Hindlimb muscle (tissue), 1 donor: ENCODE measurements around the gene THBS4. TPM values are rescaled to one million over a fixed set of nuclear protein-coding genes. Genes with fewer than 3 reads are reported as not detected.

ENCODE experiments used
- DNase-seq: peaks from one replicate; pipeline ENCODE4 v3.0.0-alpha.2; 2013
- polyA plus RNA-seq: library from polyadenylated mRNA; unstranded; fragments of 120-200 nt; gene quantifications from one replicate; pipeline ENCODE4 v1.2.1, GENCODE V29; 2013; ENCODE audit not compliant: insufficient read length

Gene THBS4
- polyA plus RNA-seq, 1 donor = 116 TPM

DNA sequence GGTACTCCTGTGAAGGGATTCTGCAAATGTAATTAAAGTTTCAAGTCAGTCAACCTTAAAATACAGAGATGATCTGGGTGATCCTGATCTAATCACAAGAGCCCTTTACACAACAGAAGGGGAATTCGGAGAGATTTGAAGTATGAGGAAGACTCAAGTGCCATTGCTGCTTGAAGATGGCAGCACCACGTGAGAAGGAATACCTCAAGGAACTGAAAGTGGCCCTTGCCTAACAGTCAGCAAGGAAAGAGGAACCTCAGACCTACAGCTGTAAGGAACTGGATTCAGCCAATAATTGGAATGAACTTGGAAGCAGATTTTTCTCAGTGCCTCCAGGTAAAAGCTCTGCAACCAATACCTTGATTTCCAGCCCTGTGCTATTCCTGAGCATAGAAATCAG, 87.4 kb downstream of the THBS4 start:
- DNase-seq = no peak

DNA sequence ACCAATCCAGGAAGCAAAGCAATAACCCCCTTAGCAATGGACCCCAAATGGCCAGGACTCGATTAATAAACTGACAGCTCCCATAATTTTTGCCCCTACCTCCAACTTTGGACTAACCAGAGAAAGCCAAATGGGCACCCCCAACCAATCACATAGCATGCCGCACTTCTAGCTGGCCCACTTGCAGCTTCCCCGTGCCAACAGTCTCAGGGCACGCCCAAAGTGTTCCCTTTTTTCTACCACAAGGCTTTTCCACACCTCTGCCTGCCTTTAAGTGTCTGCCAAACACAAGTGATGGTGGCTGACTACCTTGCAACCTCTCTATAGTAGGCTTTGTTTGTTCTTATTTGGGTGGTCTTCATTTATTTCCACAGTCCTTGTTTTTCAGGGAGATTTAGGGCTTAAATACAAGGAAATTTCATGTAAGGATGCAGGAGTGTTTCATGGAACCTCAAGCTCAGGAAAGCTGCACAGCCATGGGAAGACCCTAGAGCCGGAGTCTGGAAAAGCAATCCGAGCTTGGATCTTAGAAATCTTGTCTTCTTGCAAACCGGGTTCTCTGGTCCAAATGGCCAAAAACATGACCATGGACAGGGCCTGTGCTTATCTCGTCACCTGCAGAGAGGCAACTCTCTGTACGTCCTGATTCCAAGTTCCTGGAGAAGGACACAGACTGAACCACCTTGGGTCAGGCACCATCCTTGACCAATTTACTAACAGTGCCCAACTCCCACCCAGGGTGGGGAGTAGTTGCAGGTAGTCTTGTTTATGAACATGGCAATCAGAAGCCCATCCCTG, 89.2 kb downstream of the THBS4 start:
- DNase-seq = no peak

DNA sequence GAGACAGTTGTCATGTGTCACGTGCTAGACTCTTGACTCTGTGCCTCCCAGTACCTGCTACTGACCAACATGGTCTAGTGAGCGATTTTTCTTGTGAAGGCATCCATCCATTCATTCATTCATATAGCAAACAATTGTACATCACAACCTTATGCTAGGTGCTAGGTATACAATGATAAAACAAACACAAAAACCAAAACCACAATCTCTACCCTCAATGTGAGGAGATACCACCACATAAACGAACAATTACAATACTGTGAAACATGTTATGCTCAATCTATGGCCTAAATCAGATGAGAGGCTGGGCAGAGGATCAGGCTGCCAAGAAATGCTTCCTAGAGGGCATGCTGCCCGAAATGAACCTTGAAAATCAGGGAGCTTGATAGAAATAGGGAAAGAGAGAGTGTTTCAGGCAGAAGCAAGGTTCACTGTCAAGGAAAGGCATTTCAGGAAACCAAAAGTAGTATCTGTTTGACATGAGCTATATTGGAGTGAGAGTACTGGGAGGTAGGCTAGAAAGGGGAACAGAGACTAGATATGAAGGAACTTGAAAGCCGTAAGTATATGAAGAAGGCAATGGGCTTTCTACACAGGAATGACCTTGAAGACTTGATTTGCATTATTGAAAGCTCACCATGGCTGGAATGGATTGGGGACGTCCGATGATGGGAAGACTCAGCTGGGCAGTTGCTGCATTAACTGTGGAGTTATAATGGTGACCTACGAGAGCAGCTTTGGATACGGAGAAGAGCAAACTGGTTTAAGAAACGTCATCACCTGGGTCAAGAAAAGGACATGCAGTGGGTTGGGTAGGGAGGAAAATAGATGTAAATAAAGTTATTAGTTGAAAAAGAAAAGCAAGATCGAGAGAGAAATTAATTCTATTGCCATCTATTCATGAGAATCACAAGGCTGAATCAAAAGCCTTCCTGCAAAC, 90.1 kb downstream of the THBS4 start:
- no peak for DNase-seq

DNA sequence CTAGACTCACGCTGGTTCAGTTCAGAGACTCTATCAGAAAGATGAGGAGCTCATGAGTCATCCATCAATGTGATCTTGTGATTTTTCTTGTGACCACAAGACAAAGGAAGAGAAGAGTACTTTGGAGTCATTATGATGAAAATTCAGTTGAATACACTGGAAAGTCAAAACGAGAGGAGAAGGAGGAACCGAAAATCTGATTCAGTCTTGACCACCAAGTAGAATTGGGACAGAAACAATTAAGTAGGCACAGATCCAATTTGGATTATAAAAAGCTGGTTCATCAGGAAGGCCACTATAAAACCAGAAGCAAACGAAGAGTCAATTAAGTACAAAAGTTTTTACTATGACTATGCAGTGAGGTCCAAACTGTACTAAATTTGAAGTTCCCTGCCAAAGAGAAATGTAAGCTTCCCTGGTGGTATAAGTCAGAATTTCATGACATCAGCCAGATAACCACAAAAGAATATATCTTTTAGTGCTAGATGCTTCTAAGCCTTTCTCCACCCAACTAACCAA, 90.9 kb downstream of the THBS4 start:
- DNase-seq = no peak

DNA sequence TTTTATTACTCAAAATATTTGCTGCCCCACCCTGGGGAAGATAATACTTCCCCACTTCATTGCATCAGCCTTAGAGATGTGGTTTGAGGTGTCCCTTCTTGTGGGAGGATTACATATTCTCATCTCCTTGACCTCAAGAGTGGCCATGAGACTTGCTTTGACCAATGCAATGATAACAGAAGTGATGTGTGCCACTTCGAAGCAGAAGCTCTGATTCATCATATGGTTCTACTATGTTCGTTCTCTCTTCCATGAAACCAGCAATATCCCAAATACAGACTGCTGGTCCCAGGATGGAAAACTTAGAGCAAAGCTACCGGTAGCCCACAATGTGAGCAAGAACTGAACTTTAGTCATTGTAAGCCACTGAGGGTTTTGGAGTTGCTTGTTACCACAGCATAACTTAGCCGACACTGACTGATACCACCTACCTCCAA, 92.0 kb downstream of the THBS4 start:
- no peak for DNase-seq

DNA sequence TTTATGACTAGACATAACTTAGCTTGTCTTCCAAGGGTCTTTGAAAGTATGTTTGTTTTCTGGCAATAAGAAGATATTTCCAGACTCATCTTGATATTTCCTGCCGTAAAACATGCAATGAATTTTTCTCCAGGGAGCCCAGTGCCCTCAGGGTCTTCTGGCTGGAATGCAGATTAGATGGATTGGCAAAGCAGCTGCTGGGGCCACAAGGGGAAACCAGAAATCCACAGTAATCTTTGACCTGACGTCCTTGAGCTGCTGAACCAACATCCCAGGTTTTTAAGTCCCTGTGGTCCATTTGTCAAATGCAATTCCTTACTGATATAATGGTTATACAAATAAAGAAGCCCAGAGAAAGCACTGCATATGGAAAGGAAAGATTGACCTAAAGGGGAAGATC, 93.0 kb downstream of the THBS4 start:
- DNase-seq = no peak

DNA sequence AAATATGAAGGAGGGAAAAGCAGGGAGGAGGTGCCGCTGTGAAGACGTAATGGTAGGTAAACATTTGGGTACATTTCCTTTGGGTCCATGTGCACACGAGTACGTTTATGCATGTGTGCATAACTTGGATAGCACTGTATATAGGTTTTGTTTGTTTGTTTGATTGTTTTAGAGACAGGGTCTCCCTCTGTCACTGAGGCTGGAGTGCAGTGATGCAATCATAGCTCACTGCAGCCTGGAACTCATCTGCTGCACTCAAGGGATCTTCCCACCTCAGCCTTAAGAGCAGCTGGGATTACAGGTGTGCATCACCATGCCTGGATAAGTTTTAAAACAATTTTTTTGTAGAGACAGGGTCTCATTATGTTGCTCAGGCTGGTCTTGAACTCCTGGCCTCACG, 94.0 kb downstream of the THBS4 start:
- DNase-seq = no peak

Other genes starting within 250 kb of the THBS4 start
- gene MTX3, start 44.1 kb upstream of the THBS4 start, polyA plus RNA-seq = 11.2 TPM
- 18.7 TPM for gene SERINC5, start 220.7 kb downstream of the THBS4 start, polyA plus RNA-seq